Measurements from ENCODE around the gene FSHR. TPM values are rescaled to one million over a fixed set of nuclear protein-coding genes. Genes with fewer than 3 reads are reported as not detected.

Gene FSHR, protein sequence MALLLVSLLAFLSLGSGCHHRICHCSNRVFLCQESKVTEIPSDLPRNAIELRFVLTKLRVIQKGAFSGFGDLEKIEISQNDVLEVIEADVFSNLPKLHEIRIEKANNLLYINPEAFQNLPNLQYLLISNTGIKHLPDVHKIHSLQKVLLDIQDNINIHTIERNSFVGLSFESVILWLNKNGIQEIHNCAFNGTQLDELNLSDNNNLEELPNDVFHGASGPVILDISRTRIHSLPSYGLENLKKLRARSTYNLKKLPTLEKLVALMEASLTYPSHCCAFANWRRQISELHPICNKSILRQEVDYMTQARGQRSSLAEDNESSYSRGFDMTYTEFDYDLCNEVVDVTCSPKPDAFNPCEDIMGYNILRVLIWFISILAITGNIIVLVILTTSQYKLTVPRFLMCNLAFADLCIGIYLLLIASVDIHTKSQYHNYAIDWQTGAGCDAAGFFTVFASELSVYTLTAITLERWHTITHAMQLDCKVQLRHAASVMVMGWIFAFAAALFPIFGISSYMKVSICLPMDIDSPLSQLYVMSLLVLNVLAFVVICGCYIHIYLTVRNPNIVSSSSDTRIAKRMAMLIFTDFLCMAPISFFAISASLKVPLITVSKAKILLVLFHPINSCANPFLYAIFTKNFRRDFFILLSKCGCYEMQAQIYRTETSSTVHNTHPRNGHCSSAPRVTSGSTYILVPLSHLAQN
- not detected in 2 replicates for total RNA-seq

DNA sequence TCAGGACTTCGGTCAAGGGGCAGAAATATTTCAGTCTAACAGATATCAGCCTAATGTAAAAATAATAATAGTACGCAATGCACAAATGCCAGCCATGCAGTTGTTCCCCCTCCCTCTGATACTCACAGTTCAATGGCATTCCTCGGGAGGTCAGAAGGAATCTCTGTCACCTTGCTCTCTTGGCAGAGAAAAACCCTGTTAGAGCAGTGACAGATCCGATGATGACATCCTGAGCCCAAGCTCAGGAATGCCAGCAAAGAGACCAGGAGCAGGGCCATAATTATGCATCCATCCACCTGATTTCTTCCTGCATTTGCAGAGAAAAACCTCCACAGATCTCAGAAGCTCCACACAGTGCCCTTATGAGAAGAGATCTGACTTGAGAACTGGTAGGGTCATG lies at the start of gene FSHR:
Gene FSHR, minus strand, starts transcription at position 376 of the 400 bp plus-strand sequence. Its CDS starts 98 bp downstream, at position 278.

